Measurements from ENCODE around the gene SBK1. TPM values are rescaled to one million over a fixed set of nuclear protein-coding genes. Genes with fewer than 3 reads are reported as not detected.
"Not testable (repeated sequence)": the region's sequence is repeated elsewhere in the genome, so short reads cannot be mapped to it uniquely, and the experiment has no call there.

Gene SBK1
- total RNA-seq = 2.4 TPM
- long read RNA-seq, full-length matches to known transcripts = 3 of 8 reads
- long read RNA-seq, partial matches to known transcripts = 0 of 8 reads
- long read RNA-seq, other reads (novel, unspliced or antisense) = 5 of 8 reads

- DNase-seq (peak; percentile 81), ATAC-seq (peak; percentile 96 to 98)
- H3K36me3 ChIP-seq = no peaks in the 10 kb centered on the region
- no peak for TF ChIP-seq CTCF (IDR thresholded peaks at IDR 0.05)
- no peaks in the 10 kb centered on the region for H3K9me3 ChIP-seq
- peak within 1 kb of the TSS; percentile 62 for H3K27ac ChIP-seq
- H3K27me3 ChIP-seq (ENCODE audit: low read depth) = peaks cover 8% of the 10 kb centered on the region
- H3K4me1 ChIP-seq = peaks cover 16% of the 10 kb centered on the region
- H3K4me3 ChIP-seq = peak within 1 kb of the TSS; percentile 65
- intact Hi-C loops (cut with DNase I) = no loop called here
These were observed at the start of gene SBK1 for GRCh38 chr16:28291651-28292626. SBK1 (plus strand) TSS chr16:28292525; CDS start chr16:28317392, 24,867 bp downstream.

GRCh38 chr16:28249483-28249882 is 42.8 kb upstream of the SBK1 start:
- intact Hi-C loops (cut with DNase I) = not testable (repeated sequence)

GRCh38 chr16:28250999-28251398 is 41.3 kb upstream of the SBK1 start:
- Histone ChIP-seq H3K27ac (no peak overlapping the region), H3K36me3 (no peaks in the 10 kb centered on the region), H3K4me1 (no peaks in the 10 kb centered on the region), H3K4me3 (no peak overlapping the region), H3K27me3 (ENCODE audit: low read depth) (no peaks in the 10 kb centered on the region), H3K9me3 (no peaks in the 10 kb centered on the region)
- TF ChIP-seq CTCF (IDR thresholded peaks at IDR 0.05) = no peak
- no peak for DNase-seq
- intact Hi-C loops (cut with DNase I) = no loop called here
- no peak for ATAC-seq

More at GRCh38 chr16:28249483-28249882, 42.8 kb upstream of the SBK1 start:
- not testable (repeated sequence) for DNase-seq; H3K4me1 ChIP-seq; H3K36me3 ChIP-seq; ATAC-seq; H3K27ac ChIP-seq; H3K4me3 ChIP-seq; H3K9me3 ChIP-seq; H3K27me3 ChIP-seq (ENCODE audit: low read depth)

- Histone ChIP-seq H3K27me3 (ENCODE audit: low read depth) (peaks cover 13% of the 10 kb centered on the region), H3K9me3 (no peaks in the 10 kb centered on the region), H3K4me3 (no peak overlapping the region), H3K27ac (no peak overlapping the region), H3K36me3 (no peaks in the 10 kb centered on the region), H3K4me1 (peaks cover 6% of the 10 kb centered on the region)
- DNase-seq (no peak), ATAC-seq (no peak)
- intact Hi-C loops (cut with DNase I) = no loop called here
- TF ChIP-seq CTCF (IDR thresholded peaks at IDR 0.05) = no peak
These were observed 38.2 kb upstream of the SBK1 start for GRCh38 chr16:28254158-28254557.

GRCh38 chr16:28255838-28256237 is 36.5 kb upstream of the SBK1 start:
- Histone ChIP-seq H3K27me3 (ENCODE audit: low read depth) (peaks cover 24% of the 10 kb centered on the region), H3K4me1 (peaks cover 6% of the 10 kb centered on the region), H3K9me3 (no peaks in the 10 kb centered on the region), H3K4me3 (no peak overlapping the region), H3K36me3 (no peaks in the 10 kb centered on the region), H3K27ac (no peak overlapping the region)
- intact Hi-C loops (cut with DNase I) = no loop called here
- no peak for DNase-seq
- ATAC-seq = no peak
- TF ChIP-seq CTCF (IDR thresholded peaks at IDR 0.05) = no peak

- Histone ChIP-seq H3K9me3 (no peaks in the 10 kb centered on the region), H3K27ac (no peak overlapping the region), H3K36me3 (no peaks in the 10 kb centered on the region), H3K4me1 (peaks cover 6% of the 10 kb centered on the region), H3K4me3 (no peak overlapping the region), H3K27me3 (ENCODE audit: low read depth) (peaks cover 31% of the 10 kb centered on the region)
- ATAC-seq = no peak
- intact Hi-C loops (cut with DNase I) = no loop called here
- no peak for DNase-seq
- no peak for TF ChIP-seq CTCF (IDR thresholded peaks at IDR 0.05)
These were observed 35.1 kb upstream of the SBK1 start for GRCh38 chr16:28257256-28257655.

Measured in lower lobe of right lung (tissue), 2 donors.